SK-N-MC (cell line): ENCODE results near the gene KCNJ18.
"Not testable (repeated sequence)": the region's sequence is repeated elsewhere in the genome, so short reads cannot be mapped to it uniquely, and the experiment has no call there.

Experiments
- EZH2 ChIP-seq: fragments of 200-600 bp; sonication (generic); IDR thresholded peaks from one replicate; pipeline ENCODE4 v1.6.1; 2017; ENCODE audit warnings: antibody characterized with exemption
- FOXP2 ChIP-seq: optimal IDR thresholded peaks from 2 replicates; pipeline ENCODE3; 2011; ENCODE audit warnings: mild to moderate bottlenecking, moderate library complexity; ENCODE audit not compliant: insufficient read depth; ENCODE audit errors: extremely low read length, control extremely low read depth

GRCh38 chr17:21749696-21750531 is 57.6 kb downstream of the KCNJ18 start:
- TF ChIP-seq FOXP2, EZH2: not testable (repeated sequence)
